Adrenal gland (tissue), 12 donors: ENCODE measurements around the gene RANBP10. TPM values are rescaled to one million over a fixed set of nuclear protein-coding genes. Genes with fewer than 3 reads are reported as not detected.

Source experiments
- DNase-seq, 7 donors: peaks; one replicate each; pipeline ENCODE4 v3.0.0-alpha.2; 2019 to 2020
- H3K27ac ChIP-seq, 5 donors: fragments of 200-600 bp; sonication (generic) in 4 of 5; 1 replicate in 3 of 5; 2 replicates in 2 of 5; pipeline versions ENCODE4 v1.5.1 to v1.8.0; 2016 to 2020; ENCODE audit warnings: mild to moderate bottlenecking in 1 of 5
- H3K27me3 ChIP-seq: fragments of 200-600 bp; 2 replicates; pipeline ENCODE4 v1.8.0; 2021
- H3K36me3 ChIP-seq, 2 donors: fragments of 200-600 bp; replicated peaks in 1 of 2; 1 replicate in 1 of 2; 2 replicates in 1 of 2; pipeline versions ENCODE4 v1.5.1 to v1.8.0; 2018 to 2022
- H3K4me1 ChIP-seq, 2 donors: fragments of 200-600 bp; replicated peaks in 1 of 2; 1 replicate in 1 of 2; 2 replicates in 1 of 2; pipeline versions ENCODE4 v1.5.1 to v1.8.0; 2018 to 2021
- H3K4me3 ChIP-seq, 4 donors: fragments of 200-600 bp; sonication (generic) in 3 of 4; one replicate each; pipeline ENCODE4 v1.5.1; 2016 to 2018
- H3K9me3 ChIP-seq, 3 donors: fragments of 200-600 bp; sonication (generic) in 1 of 3; replicated peaks in 1 of 3; 1 replicate in 2 of 3; 2 replicates in 1 of 3; pipeline versions ENCODE4 v1.5.1 to v1.8.0; 2016 to 2021
- CTCF ChIP-seq, 6 experiments: fragments of 450-650 bp in 4 of 6; fragments of 200-600 bp in 2 of 6; sonication (generic) in 1 of 6; IDR thresholded peaks; 1 replicate in 5 of 6; 2 replicates in 1 of 6; pipeline versions ENCODE4 v1.5.1 to v1.8.0; 2016 to 2021; ENCODE audit warnings: antibody characterized with exemption in 6 of 6, mild to moderate bottlenecking in 2 of 6, moderate library complexity in 1 of 6
- POLR2A ChIP-seq, 2 donors: fragments of 450-650 bp; IDR thresholded peaks; one replicate each; pipeline ENCODE4 v1.6.1; 2017; ENCODE audit warnings: antibody characterized with exemption in 2 of 2, mild to moderate bottlenecking in 2 of 2, moderate library complexity in 1 of 2
- WGBS, 4 donors: extraction: QIAGEN DNeasy Blood & Tissue Kit in 2 of 4; methylation state at CpG; one replicate each; pipeline versions ENCODE4 v1.1.5 to v1.1.7; 2013 to 2017; 5-methylcytosine and 5-hydroxymethylcytosine counted together
- intact Hi-C, 2 donors: fragments of 100-400 bp; cut with DNase I; formaldehyde crosslinking; loops; one replicate each; pipeline versions ENCODE4 v1.14.1 to v1.15.0; 2022 to 2023
- polyA plus RNA-seq, 3 donors: library from polyadenylated mRNA; stranded (reverse); fragments of 200-250 nt in 2 of 3; fragments of 350-450 nt in 1 of 3; fragmentation: Illumina TruSeq in 1 of 3; extraction: RNeasy Lipid Tissue Mini Kit (QIAGEN cat#74804) in 1 of 3; gene quantifications; one replicate each; pipeline ENCODE4 v1.2.3, GENCODE V29; 2013 to 2014
- total RNA-seq, 9 donors: library from RNA; depleted of rRNA in 4 of 9; stranded (reverse); fragments of >200 nt in 4 of 9; fragments of 120-200 nt in 1 of 9; fragmentation: NEBNext Ultra II Directional in 1 of 9; extraction: Animal tissue kit (Norgen Biotek cat#: 25700) in 1 of 9; gene quantifications; one replicate each; pipeline versions ENCODE4 v1.1.0 to v1.2.4, GENCODE V29; 2013 to 2023
- donor health status: healthy with polysubstance abuse.
- donor health status: Bipolar disorder and iron deficiency.
- donor health status: DM: yes; HTN: yes; CAD: no.
- donor health status: DM: no; HTN: no; CAD: no.
- donor health status: DM: no; HTN: no; CAD: no.
- donor health status: DM: yes; HTN: yes; CAD: no.

RANBP10 gene
- total and polyA plus RNA-seq, 12 donors, result 9.4 to 74.1 (median 21.6) TPM

GRCh38 chr16:67761924-67762323 lies 44.4 kb downstream of the RANBP10 start:
- Histone ChIP-seq H3K9me3 (no peaks in the 10 kb centered on the region), H3K4me1 (no peaks in the 10 kb centered on the region), H3K4me3 (no peak overlapping the region), H3K27ac (no peak overlapping the region), H3K27me3 (no peaks in the 10 kb centered on the region), H3K36me3 (no peaks in the 10 kb centered on the region)
- 88 to 100% (median 100%) methylated on average over 1 of the region's 1 CpG for WGBS, 4 donors
- no peak for TF ChIP-seq CTCF (IDR thresholded peaks at IDR 0.05)
- TF ChIP-seq POLR2A (IDR thresholded peaks at IDR 0.05), result no peak
- DNase-seq, result no peak
- intact Hi-C loops, result no loop called here

GRCh38 chr16:67760956-67761230 lies 45.5 kb downstream of the RANBP10 start:
- TF ChIP-seq POLR2A (IDR thresholded peaks at IDR 0.05), result no peak
- TF ChIP-seq CTCF (IDR thresholded peaks at IDR 0.05), result no peak
- no peak overlapping the region for H3K27ac ChIP-seq
- H3K4me1 ChIP-seq, result no peaks in the 10 kb centered on the region
- H3K27me3 ChIP-seq, result no peaks in the 10 kb centered on the region
- H3K9me3 ChIP-seq, result no peaks in the 10 kb centered on the region
- no peak for DNase-seq
- no peaks in the 10 kb centered on the region for H3K36me3 ChIP-seq
- intact Hi-C loops, result no loop called here
- 83 to 97% (median 92%) methylated on average over 4 of the region's 4 CpGs for WGBS, 4 donors
- no peak overlapping the region for H3K4me3 ChIP-seq

DNA sequence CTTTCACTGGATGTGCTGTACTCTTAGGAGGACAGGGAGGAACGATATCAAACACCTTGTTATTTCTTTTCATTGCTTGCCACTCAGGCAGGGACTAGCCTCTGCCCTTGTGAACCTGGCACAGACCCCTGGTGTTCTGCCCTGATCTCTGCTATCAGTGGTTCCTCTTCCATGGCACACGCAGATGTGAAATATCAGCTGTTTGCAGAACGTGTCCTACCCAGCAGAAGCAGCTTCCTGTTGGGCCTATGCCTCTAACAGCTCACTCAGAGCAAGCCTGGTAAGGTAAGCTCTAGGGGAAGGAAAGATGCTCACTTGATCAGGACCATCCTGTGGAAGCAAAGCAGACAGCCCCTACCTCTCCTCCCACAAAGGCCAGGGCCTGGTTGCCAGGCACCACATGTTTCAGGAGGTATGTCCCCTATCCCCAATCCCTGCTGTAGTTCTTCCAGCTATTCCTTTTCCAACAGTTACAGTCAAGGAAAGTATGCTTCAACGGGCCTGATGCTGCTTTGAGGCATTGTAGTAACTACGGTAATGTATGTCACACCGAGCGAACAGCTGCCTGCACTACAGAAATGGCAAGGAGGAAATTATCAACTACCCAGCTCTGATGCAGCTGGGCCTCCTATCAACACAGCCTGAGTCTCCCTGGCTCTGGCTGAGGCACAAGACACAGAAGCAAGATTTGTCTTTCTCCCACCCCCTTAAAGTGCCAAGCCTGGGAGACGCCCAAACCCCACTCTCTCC lies 46.0 kb downstream of the RANBP10 start:
- Histone ChIP-seq H3K9me3 (no peaks in the 10 kb centered on the region), H3K4me3 (no peak overlapping the region), H3K27me3 (no peaks in the 10 kb centered on the region), H3K4me1 (no peaks in the 10 kb centered on the region), H3K27ac (no peak overlapping the region), H3K36me3 (no peaks in the 10 kb centered on the region)
- TF ChIP-seq CTCF (IDR thresholded peaks at IDR 0.05) (no peak), POLR2A (IDR thresholded peaks at IDR 0.05) (no peak)
- no peak for DNase-seq
- WGBS, 4 donors, result 70 to 78% (median 73%) methylated on average over 8 of the region's 8 CpGs
- intact Hi-C loops, result no loop called here

DNA sequence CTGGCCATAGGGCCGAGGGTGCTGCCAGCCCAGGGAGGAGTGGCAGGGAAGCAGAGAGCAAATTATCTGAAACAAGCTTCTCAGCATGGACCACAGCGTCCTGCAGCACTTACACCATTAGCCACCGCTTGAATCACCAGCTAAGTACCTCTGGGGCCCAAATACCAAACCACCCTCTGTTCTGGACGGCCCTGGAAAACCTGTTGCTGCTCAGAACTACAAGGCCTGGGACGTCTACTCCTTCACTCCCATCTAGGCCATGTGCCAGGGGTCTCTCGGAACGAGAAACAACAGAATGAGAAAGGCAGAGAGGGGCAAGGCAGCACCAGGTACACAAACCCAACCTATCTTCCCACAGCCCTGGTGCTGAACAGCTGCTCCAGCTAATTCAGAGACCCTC lies 47.4 kb downstream of the RANBP10 start:
- intact Hi-C loops, result no loop called here
- Histone ChIP-seq H3K27me3 (no peaks in the 10 kb centered on the region), H3K36me3 (no peaks in the 10 kb centered on the region), H3K9me3 (no peaks in the 10 kb centered on the region), H3K4me3 (no peak overlapping the region), H3K4me1 (no peaks in the 10 kb centered on the region), H3K27ac (no peak overlapping the region)
- WGBS, 4 donors, result 63 to 94% (median 85%) methylated on average over 4 to 7 of the region's 7 CpGs
- TF ChIP-seq CTCF (IDR thresholded peaks at IDR 0.05), result no peak
- TF ChIP-seq POLR2A (IDR thresholded peaks at IDR 0.05), result no peak
- no peak for DNase-seq
